Inflammatory macrophage treated with lipopolysaccharide for 4 hours (primary cell): ENCODE results near the gene SLC2A5.
A peak's percentile ranks its signal among the peaks of the same experiment; 100 is the strongest.
"Not testable (repeated sequence)": the region's sequence is repeated elsewhere in the genome, so short reads cannot be mapped to it uniquely, and the experiment has no call there.

ENCODE experiments used
- DNase-seq: peaks from one replicate; pipeline ENCODE4 v3.0.0-alpha.2; 2020

The SLC2A5 gene

DNA sequence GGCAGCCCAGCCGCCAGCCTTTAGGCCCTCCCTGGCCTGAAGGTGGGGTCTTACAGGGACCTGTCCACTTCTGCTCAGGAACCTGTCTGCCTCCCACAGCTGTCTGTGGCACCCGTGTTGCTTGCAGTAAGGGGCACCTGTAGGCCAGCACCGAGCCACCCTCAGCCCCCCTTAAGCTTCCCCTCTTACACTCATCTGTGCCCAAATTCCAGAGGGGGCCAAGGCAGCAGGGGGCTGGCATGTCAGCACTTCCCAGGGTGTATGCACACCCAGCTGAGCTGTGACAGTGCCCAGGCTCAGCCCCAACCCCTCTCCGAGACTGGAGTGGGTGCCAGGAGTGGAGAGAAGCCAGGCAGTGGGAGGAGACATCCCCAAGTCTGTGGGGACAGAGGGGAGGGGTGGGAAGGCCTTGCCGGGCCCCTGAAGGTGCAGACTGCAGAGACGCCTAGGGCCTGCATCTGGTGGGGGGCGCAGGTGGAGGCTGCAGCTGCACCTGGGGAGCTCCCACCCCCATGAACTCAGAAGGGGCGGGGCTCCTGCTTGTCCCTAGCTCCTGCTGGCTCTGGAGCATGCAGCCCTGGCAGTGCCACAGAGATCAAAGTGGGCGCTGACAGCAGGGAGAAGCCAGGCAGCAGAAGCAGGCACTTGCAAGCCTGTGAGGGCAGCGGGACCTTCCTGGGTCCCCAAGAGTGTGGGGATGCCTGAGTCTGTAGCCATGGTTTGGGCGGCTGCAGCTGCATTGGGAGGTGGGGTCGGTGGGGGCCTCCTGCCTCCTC, 37.8 kb downstream of the SLC2A5 start:
- no peak for DNase-seq

DNA sequence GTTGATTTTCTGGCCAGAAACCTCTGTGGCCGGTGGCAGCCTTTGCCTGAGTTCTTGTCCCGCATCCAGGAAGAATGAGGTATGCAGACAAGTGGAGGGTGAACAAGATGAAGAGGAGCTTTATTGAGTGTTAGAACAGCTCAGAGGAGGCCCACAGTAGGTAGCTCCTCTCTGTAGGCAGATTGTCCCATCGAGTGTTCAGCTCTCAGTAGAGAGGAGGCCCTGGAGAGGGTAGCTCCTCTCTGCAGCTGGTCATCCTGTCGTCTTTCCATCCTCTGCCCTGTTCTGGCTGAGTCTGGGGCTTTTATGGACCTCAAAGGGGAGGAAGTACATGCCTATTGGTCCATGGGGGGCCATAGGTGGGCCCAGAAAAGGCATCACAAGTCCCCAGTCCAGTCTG, 38.4 kb downstream of the SLC2A5 start:
- not testable (repeated sequence) for DNase-seq

DNA sequence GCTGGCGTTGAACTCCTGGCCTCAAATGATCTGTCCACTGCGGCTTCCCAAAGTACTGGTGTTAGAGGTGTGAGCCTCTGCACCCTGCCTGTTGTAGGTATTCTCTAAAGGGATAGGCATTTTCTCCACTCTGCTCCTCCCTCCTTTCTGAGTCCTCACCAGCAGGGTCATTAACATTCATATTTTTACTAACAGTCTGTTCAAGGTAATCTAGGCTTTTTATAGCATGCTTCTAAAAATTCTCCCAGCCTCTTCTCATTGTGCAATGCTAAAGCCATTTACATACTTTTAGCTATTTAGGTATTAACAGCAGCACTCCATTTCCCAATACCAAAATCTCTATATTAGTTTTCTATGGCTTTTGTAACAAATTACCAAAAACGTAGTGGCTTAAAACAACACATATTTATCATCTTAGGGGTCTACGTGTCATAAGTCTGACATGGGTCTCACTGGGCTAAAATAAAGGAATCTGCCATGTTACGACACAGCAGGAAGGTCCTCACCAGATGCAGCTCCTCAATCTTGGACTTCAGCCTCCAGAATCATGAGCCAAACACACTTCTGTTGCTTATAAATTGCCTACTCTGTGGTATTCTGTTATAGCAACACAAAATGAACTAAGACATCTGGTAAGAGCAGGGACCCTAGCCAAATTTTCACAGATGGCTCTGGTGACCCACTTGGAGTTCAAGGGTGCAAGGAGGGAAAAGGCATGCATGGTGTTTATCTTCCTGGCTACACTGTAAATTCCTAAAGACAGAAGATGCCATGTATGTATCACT, 40.3 kb downstream of the SLC2A5 start:
- DNase-seq = no peak

DNA sequence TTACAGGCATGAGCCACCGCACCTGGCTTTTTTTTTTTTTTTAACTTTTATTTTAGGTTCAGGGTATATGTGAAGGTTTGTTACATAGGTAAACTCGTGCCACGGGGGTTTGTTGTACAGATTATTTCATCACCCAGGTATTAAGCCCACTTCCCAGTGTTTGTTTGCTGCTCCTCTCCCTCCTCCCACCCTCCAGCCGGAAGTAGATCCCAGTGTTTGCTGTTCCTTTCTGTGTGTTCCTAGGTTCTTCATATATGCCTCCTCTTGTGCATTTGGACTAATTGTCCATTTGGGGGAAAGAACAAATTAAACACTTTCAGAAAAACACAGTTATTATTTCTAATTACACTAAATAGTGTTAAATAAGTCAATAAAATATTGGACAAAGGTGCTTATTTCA, 42.1 kb downstream of the SLC2A5 start:
- no peak for DNase-seq

DNA sequence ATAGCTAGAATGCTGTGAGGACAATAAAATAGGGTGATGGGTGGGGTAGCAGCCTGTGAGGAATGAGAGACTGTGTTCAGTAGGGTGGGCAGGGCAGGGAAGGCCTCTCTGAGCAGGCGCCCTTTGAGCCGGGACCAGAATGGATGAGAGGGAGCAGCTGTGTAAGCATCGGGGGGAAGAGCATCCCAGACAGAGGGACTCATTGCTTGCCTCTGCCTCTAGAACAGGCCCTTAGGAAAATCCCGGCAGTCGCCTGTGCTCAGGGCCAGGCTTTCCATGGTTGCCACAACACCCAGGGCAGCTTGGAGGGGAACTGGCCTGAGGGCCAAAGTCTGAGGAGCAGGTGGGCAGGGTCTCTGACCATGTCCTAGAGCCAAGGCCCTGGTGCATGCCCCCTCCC, 44.0 kb downstream of the SLC2A5 start:
- DNase-seq = no peak

DNA sequence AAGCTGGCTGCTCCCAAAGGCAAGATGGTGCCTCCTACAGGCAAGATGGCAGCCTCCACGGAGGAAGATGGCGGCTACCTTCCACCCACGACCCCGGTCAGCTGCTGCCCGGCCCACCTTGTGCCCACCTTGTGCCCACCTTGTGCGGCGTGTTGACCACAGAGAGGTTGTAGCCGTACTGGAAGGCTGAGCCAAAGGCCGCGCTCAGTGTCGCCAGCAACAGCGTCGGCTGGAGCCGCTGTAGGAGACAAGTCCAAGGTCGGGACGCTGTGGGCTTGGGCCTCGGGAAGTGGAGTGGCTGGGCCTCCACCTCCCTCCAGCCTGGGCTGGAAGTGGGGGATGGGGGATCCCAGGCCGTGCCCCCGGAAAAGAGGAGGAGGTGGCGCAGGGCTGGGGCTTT, 44.6 kb downstream of the SLC2A5 start:
- no peak for DNase-seq

DNA sequence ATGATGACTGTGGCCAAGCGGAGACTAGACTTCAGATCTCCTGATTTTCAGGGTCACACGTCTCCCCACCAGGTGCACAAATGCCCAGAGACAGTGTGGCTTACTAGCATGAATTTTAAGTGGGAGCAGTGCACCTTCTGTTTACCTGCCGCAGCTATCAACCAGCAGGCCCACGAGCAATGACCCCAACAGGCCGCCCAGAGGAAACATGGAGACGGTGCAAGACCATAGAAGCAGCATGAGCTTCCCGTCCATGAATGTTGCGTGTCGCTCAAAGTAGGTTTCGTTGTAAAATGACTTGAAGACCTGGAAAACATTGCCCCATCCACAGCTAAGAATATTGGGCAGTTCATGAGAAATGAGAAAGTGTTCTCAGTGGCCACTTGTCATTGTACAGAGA, 46.7 kb downstream of the SLC2A5 start:
- DNase-seq = no peak

DNA sequence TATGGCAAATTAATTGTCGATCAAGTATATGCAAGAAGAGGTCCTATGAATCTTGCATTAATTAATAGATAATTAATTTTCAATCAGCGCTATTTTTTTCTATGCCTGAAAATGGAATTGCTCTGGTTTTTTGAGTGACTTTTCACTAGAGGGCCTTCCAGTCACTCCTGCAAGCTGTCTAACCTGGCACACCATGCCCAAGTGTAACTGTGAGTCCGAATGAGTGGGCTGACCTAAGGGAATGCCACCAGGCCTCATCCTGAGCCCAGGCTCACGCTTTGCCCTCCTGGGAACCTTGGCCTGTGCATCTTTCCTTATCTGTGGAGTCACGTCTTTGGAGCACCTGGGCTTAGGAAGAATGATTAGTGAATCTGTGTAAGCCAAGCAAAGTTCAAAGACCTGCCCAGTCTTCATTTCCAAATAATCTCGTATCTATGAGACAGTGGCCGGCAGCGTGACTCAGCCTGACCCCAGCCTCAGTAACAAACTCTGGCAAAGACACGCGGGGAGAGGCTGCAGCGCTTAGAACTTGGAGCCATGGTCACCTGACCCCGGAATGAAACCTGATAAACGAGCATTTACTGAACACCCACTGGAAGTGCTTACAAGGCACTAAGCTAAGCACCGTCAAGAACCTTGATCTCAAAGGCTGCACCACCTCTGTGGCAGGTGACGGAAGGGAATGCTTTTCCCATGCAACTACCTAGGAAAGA, 47.3 kb downstream of the SLC2A5 start:
- not testable (repeated sequence) for DNase-seq

DNA sequence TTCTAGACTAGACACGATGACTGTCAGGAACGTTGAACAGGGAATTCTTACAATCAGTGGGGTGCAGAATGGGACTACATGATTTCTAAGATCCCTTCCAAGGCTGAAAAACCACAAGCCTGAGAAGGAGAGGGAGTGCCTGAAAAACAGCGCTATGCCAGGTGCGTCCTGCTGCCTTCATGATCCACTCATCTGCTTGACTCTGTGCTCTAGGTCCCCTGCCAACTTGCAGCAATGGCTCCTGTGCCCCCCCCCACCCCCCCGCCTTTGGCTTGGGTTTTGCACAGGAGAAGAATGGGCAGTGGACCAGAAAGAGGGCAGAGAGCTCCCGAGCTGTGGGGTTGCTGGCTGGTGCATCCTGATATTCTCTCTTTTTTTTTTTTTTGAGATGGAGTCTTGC, 49.1 kb downstream of the SLC2A5 start:
- no peak for DNase-seq

DNA sequence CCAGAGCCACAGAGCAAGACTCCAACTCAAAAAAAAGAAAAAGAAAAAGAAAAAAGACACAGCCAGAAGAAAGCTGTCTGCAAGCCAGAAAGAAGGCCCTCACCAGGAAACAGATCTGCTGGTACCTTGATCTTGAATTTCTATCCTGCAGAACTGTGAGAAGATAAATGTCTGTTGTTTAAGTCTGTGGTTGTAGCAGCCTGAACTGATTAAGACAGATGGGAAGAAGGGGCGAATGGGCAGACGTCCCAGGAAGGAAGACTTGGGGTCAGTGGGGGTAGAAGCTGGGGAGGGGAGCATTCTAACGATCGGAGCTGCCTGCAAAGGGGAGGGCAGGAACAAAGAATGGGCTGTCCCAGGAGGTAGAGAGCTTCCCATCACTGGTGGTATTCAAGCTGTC, 49.5 kb downstream of the SLC2A5 start:
- no peak for DNase-seq

DNA sequence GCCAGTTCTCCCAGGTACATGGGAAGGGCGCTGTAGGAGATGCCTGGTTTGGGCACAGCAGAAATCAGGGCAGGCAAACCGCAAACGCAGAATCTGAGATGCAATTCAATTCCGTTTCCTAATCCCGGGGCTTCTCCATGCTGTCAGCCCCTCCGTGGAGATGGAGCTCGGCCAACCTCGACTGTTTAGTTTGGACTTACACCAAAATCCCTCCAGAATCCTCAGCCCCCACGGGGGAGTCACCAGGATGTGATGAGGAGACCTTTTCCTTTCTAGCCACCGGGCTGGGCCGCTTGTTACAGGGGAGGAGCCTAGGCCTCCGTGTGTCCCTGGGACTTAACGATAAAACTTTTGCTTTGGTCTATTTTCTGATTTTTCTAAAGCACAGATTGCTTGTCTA, 51.1 kb downstream of the SLC2A5 start:
- DNase-seq = no peak

DNA sequence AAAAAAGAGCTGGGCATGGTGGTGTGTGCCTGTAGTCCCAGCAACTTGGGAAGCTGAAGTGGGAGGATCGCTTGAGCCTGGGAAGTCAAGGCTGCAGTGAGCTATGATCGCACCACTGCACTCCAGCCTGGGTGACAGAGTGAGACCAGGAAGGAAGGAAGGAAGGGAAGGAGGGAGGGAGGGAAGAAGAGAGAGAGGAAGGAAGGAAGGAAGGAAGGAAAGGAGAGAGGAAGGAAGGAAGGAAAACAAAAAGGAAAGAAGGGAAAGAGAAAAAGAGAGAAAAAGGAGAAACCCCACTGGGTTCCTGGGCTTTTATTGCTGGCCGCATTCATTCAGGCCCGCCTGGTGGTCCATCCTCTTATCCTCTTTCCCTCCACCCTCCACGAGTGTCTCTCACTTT, 53.0 kb downstream of the SLC2A5 start:
- DNase-seq = no peak

DNA sequence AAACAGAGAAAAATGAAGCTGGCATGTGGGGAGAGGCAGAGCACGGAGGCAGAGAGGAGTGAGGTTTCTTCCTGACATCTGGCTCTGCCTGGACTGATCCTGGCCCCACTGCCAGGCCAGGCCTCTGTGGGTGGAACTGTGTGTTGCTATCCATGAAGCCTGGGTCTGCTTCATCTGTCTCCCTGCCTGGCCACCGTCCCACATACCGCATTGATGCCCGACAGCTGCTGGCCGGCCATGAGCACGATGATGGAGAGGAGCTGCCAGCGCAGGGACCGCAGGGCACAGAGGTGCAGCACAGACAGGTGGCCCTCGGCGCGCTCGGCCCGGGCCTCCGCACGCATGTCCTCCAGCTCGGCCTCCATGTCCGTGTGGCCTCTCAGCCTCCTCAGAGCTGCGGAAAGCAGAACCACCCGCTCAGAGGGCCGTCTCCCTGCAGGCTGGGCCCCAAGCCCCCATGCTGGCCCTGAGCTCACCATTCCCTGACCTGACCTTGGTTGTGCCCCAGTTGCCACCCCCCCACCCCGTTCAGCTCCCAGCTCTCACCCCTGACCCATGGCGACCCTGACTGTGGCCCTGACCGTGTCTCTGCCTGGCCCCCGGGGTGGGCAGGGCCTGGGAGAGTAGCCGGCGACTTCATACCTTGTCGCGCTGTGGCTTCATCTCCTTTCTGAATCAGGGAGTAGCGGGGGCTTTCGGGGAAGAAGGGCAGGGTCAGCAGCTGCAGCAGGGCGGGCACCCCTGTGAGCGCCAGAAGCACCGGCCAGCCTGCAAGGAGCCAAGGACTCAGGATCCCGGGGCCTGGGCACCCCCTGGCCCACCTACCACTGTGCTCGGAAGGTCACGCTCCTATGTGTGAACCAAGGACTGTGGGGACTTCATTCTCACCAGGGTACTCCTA, 54.7 kb downstream of the SLC2A5 start:
- DNase-seq = no peak

DNA sequence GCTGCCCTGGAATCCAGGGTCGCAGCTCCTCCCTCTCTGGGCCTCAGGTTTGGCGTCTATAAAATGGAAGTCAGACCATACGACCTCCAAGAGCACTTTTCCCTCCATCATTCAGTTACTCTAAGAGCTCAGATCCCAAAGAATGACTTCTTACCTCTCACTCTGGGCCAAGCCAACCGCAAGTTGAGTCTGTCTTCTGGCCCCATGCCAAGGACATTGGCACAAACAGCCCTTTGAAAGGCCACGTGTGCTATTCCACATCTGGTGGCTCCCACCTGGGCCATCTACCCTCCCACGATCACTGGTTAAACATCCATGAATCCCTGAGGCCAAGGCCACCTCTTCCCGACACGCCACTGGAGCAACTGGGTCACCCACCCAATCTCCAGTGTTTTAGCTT, 55.6 kb downstream of the SLC2A5 start:
- no peak for DNase-seq

DNA sequence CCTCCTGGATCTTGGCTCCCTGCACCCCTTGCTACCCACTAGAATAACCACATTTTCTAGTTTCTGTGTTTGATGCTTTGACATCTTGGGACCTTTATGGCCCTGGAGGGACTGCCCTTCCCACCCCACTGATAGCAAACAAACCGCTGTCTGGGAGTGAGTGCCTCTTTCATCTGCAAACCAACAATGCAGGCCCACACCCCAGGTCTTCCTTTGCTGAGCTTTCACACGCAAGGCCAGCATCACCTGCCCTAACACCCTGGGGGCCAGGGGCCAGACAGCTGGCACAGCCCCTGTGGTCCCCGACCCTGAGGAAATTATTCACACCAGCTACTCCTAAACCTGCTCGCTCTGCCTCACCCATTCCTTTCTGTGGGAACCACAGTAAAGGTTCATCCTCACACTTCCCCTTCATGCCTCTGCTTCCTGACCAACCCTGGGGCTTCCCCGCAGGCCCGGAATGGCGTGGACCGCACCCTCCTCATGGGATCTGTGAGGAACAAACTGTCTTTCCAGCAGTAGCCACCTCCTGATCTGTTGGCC, 58.6 kb downstream of the SLC2A5 start:
- peak; percentile 84 for DNase-seq

DNA sequence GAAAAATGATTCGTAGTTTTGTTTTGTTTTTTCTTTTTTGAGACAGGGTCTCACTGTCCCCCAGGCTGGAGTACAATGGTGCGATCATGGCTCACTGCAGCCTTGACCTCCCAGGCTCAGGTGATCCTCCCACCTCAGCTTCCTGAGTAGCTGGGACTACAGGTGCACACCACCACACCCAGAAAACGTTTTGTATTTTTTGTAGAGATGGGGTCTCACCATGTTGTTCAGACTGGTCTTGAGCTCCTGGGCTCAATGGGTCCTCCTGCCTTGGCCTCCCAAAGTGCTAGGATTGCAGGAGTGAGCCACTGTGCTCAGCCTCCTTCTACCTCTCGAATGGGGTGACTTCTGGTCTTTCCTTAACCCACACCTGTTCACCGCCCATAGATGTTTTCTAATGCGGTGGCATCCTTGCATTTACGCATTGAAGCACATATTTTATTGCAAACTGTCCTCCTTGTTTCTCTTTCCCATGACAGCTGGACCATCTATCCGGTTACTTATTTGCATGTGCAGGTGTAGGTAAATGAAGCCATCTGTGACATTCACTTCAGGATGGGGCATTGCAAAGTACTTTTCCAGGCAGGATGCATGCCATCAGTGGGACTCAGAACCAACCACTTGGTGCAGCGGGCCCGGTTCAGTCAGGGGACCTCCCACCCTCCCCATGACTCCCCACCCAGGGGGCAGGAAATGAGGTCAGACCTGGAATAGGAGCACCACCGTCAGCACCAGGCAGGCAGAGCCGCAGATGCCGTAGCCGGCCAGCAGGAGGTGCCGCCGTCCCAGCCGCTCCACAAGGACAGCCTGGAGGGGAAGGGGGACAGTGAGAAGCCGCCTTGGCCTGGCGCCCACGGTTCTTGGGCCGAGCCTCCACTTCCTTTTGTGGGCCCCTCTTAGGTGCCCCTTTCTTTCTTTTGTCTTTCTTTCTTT, 59.7 kb downstream of the SLC2A5 start:
- peak; percentile 44 for DNase-seq

DNA sequence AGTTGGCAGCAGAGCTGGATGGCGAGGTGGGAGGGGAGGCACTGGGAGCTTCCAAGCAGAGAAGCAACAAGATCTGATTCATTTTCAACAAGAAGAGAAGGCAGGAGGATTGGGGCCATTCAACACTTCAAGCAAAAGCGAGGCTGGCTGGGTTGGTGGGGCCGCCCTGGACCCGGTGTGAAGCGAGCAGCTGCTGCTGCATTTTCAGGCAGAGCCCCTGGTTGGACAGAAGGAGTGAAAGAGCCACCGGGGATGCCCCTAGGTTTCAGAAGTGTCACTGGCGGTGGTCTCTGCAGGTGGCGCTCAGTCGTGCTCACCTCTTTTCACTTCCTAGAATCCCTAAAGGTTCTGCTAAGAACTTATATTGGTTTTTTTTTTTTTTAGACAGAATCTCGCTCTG, 61.2 kb downstream of the SLC2A5 start:
- no peak for DNase-seq

DNA sequence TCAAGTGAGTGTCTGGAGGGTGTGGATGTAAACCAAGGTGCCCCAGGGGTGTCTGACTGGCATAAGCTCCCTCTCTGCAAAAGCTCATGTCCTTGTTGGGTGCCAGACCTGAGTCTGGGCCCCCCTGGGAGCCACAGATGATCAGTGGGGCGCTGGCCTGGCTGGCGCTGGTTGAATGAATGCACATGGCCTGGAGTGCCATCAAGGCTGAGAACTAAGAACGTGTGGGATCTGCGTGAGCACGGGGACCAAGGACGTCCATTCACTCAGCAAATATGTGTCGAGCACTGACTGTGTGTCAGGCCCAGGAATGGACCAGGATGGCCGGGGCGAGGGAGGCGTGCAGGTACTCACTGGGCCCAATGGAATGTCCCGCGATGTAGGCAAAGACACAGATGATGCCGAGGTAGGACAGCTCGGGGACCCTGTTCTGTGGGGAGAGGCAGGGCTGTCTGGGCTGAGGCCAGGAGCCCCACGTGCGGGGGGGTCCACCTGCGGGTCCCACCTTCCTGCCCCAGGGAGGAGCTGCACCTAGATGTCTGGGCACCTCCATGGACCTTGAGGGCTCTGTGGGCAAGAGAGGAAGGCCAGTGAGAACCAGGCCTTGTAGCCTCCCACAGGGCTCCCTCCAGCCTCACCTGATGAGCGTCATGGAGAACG, 62.3 kb downstream of the SLC2A5 start:
- DNase-seq = no peak

DNA sequence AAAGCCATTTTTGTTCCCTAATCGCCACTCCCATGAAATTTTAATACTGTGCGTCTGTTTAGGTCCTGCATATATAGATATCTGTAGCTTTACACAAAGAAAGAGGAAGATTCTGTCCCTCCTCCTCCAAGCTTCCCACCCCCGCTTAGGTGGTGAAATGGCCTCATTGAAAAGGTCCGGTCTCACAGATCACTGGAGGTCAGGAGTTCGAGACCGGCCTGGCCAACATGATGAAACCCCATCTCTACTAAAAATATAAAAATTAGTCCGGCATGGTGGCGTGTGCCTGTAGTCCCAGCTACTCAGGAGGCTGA, 64.1 kb downstream of the SLC2A5 start:
- no peak for DNase-seq

DNA sequence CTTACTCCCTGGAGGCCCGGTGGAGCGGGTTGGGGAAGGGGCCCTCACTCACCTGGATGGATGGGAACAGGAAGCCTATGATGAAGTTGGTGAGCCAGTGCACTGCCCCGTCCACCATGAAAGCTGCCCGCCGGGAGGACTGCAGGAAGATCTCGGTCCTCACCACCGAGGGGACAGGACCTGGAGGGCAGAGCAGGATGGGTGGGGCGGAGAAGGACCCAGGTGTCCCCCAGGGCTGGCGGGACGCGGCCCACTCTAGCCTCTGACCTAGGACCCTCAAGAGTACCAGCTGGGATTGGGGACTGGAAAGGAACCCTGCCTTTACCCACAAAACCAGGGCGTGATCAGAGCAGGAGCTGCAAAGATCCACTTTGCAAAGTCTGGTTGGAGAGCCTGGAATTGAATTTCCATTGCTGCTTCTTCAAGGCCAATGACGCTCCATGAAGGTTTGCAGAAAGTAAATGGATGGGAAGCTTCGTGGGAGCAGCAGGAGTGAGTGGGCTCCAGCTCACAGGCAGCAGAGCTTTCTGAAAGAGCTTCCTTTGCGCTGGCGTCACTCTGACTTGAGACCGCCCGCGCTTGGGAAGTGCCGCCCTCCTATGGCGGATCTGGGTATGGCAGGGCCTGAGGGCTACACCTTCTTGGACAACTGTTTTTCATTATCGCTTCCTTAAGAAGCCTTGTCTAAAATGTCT, 64.6 kb downstream of the SLC2A5 start:
- DNase-seq = peak; percentile 80
